Bone marrow (tissue), 2 donors: Measurements from ENCODE around the gene SELENOV.

ENCODE experiments used
- DNase-seq, 2 donors: peaks; one replicate each; lab custom pipeline; 2025; lab: John Stamatoyannopoulos, UW

SELENOV gene

GRCh38 chr19:39494661-39495060 lies 20.3 kb upstream of the SELENOV start:
- no peak for DNase-seq

- DNase-seq: no peak
Observed at GRCh38 chr19:39496063-39496462, 18.9 kb upstream of the SELENOV start.

GRCh38 chr19:39497701-39497995 lies 17.3 kb upstream of the SELENOV start:
- DNase-seq: no peak

- DNase-seq: no peak
Observed at GRCh38 chr19:39497996-39498797, 16.7 kb upstream of the SELENOV start.

- DNase-seq: no peak
Observed at GRCh38 chr19:39498798-39499642, 15.9 kb upstream of the SELENOV start, which contains the start of gene DLL3. DLL3 (plus strand) TSS chr19:39498947; CDS start chr19:39498975, 28 bp downstream.

- no peak for DNase-seq
Observed at GRCh38 chr19:39499932-39500331, 15.0 kb upstream of the SELENOV start.

- DNase-seq: no peak
Observed at GRCh38 chr19:39500543-39500942, 14.4 kb upstream of the SELENOV start.

- no peak for DNase-seq
Observed at GRCh38 chr19:39501340-39501739, 13.6 kb upstream of the SELENOV start.

- peak in 1 of 2 donors; percentile 14 for DNase-seq
Observed at GRCh38 chr19:39502640-39503417, 12.1 kb upstream of the SELENOV start.

- no peak for DNase-seq
Observed at GRCh38 chr19:39506598-39506943, 8.4 kb upstream of the SELENOV start.

- no peak for DNase-seq
Observed at GRCh38 chr19:39506944-39507714, 7.8 kb upstream of the SELENOV start.

GRCh38 chr19:39507715-39508364 lies 7.1 kb upstream of the SELENOV start:
- no peak for DNase-seq

- DNase-seq: no peak
Observed at GRCh38 chr19:39508629-39509028, 6.3 kb upstream of the SELENOV start.

- no peak for DNase-seq
Observed at GRCh38 chr19:39509233-39509632, 5.7 kb upstream of the SELENOV start.

- DNase-seq: no peak
Observed at GRCh38 chr19:39512988-39513387, 2.0 kb upstream of the SELENOV start.

- DNase-seq: no peak
Observed at GRCh38 chr19:39515551-39516191, 732 bp downstream of the SELENOV start.

GRCh38 chr19:39516270-39516669 lies 1.3 kb downstream of the SELENOV start:
- DNase-seq: no peak

- DNase-seq: no peak
Observed at GRCh38 chr19:39517432-39517831, 2.5 kb downstream of the SELENOV start.

- DNase-seq: no peak
Observed at GRCh38 chr19:39518458-39518857, 3.5 kb downstream of the SELENOV start.

- DNase-seq: no peak
Observed at GRCh38 chr19:39518975-39519374, 4.0 kb downstream of the SELENOV start.
